ENCODE results near the gene TRA2A. TPM values are rescaled to one million over a fixed set of nuclear protein-coding genes. Genes with fewer than 3 reads are reported as not detected.

Gene TRA2A
- total and polyA plus RNA-seq, 10 of the 15 experiments (the other 5 are each of a cell fraction or from before 2014, with no cell fraction given): 25.0 to 224 (median 91.3) TPM

- TF ChIP-seq NR2F1 (conservative IDR thresholded peaks at IDR 0.05) (no peak), NFXL1 (IDR thresholded peaks at IDR 0.05; ENCODE audit: borderline replicate concordance) (no peak), ZBTB4 (CRISPR knock-in tag; IDR thresholded peaks at IDR 0.05) (no peak), SREBF1 (IDR thresholded peaks at IDR 0.05; ENCODE audit: low read length) (no peak), SRF (IDR thresholded peaks at IDR 0.05; ENCODE audit: low read depth in 2 of 2, low read length in 2 of 2) (no peak), USF2 (IDR thresholded peaks at IDR 0.05; ENCODE audit: borderline replicate concordance, low read depth, low read length) (no peak), ZBED1 (IDR thresholded peaks at IDR 0.05; ENCODE audit: borderline replicate concordance) (no peak), DPF2 (IDR thresholded peaks at IDR 0.05) (no peak)
Observed at GRCh38 chr7:23542752-23543151, 11.0 kb upstream of the TRA2A start (continued).

- no peaks in the 10 kb centered on the region for H3K27me3 ChIP-seq (replicated peaks in 1 of 2; ENCODE audit: control insufficient read depth in 2 of 2, insufficient read depth in 2 of 2, low read length in 1 of 2)
- peak; percentile 78 for FAIRE-seq
- ChIA-PET RAD21 (ENCODE audit: unreplicated experiment) (interaction anchor here (0.9 to 2.8 kb wide), 18 partner anchors 9 to 356 kb away, joined by 3 to 23 read pairs (median 4); partner anchors contain the start of genes IGF2BP3 and MALSU1), CTCF (interaction anchor here (0.7 to 9.7 kb wide), 24 partner anchors 8 to 907 kb away, joined by 3 to 67 read pairs (median 5); no protein-coding TSS in a partner anchor), SMC1A (ENCODE audit: uncharacterized antibody, unreplicated experiment) (interaction anchor here (0.7 to 3.2 kb wide), 33 partner anchors 9 to 266 kb away, joined by 3 to 27 read pairs (median 5); partner anchors contain the start of gene IGF2BP3), POLR2A (interaction anchor here (0.9 to 2.3 kb wide), 12 partner anchors 9 to 267 kb away, joined by 3 to 17 read pairs (median 6); partner anchors contain the start of genes CCDC126 and IGF2BP3)
- no TSS peak for BruUV-seq (replicated peaks)
- in situ Hi-C loops (cut with MboI) (no loop called here), intact Hi-C loops (cut with micrococcal nuclease; ENCODE audit: unreplicated experiment) (loop anchor here (10.0 kb wide), 1 partner anchor 355 kb away; the partner anchor contains the start of gene NUP42)
- peak; percentile 80 for ATAC-seq
- peaks cover 1% of the 10 kb centered on the region for H3K9me3 ChIP-seq (replicated peaks; ENCODE audit: control insufficient read depth, insufficient read depth, low read length)
- H3K9ac ChIP-seq (ENCODE audit: control insufficient read depth, insufficient read depth, low read length): peak overlapping the region; percentile 28; the same call in 1 of the 2 replicates
- peak overlapping the region; percentile 73; the same call in 1 of the 2 replicates for H3K4me2 ChIP-seq (ENCODE audit: control insufficient read depth, insufficient read depth)
- no peaks in the 10 kb centered on the region for H4K20me1 ChIP-seq (ENCODE audit: control insufficient read depth, insufficient read depth)
- no peaks in the 10 kb centered on the region for H3K79me2 ChIP-seq (ENCODE audit: control insufficient read depth, insufficient read depth, low read length)
- peak overlapping the region; percentile 79 for H3K27ac ChIP-seq (ENCODE audit: control insufficient read depth, insufficient read depth)
- peak overlapping the region; percentile 72 for H2AFZ ChIP-seq (ENCODE audit: control insufficient read depth, low read depth, low read length)
- no peaks in the 10 kb centered on the region for H3K36me3 ChIP-seq (ENCODE audit: control insufficient read depth in 2 of 2, insufficient read depth in 2 of 2, low read length in 1 of 2)
- H3K4me3 ChIP-seq: no peak overlapping the region
- DNase-seq (ENCODE audit: low read depth, low spot score): peak; percentile 62
- 1% methylated on average over 4 of the region's 4 CpGs for WGBS (ENCODE audit: insufficient coverage, insufficient replicate concordance, low lambda C conversion rate, missing lambda C conversion rate)
- H3K4me1 ChIP-seq (ENCODE audit: control insufficient read depth, insufficient read depth, low read length): peaks cover 15% of the 10 kb centered on the region
- no peak for TF ChIP-seq CHD1 (IDR thresholded peaks at IDR 0.05; ENCODE audit: low read depth, low read length)
- peak; percentile 66; the same call in 1 of the 2 replicates for TF ChIP-seq NBN (IDR thresholded peaks at IDR 0.05)
- no peak for TF ChIP-seq NR2F1 (conservative IDR thresholded peaks at IDR 0.05)
- TF ChIP-seq SPI1 (IDR thresholded peaks at IDR 0.05; ENCODE audit: borderline replicate concordance, insufficient read depth, low read depth, low read length): peak; percentile 81
- no peak for TF ChIP-seq PBX3 (IDR thresholded peaks at IDR 0.05; ENCODE audit: insufficient replicate concordance, low read depth, low read length)
- no peak for TF ChIP-seq NFYB (IDR thresholded peaks at IDR 0.05; ENCODE audit: insufficient read depth, low read depth, low read length)
- no peak for TF ChIP-seq ATF2 (IDR thresholded peaks at IDR 0.05; ENCODE audit: low read length)
Observed at GRCh38 chr7:23539494-23539907, 7.7 kb upstream of the TRA2A start.

Data from GM12878 (cell line).